Activated CD4-positive, alpha-beta T cell treated with anti-CD3 and anti-CD28 coated beads, Interleukin-2, amount 50 U/mL, for 24 hours (primary cell): Measurements from ENCODE around the gene CDC7.
"Not testable (repeated sequence)": the region's sequence is repeated elsewhere in the genome, so short reads cannot be mapped to it uniquely, and the experiment has no call there.

ENCODE experiments used
- DNase-seq, 2 donors: peaks; one replicate each; pipeline ENCODE4 v3.0.0-alpha.2; 2020; ENCODE audit warnings: low read depth in 1 of 2, low spot score in 1 of 2

CDC7 gene

GRCh38 chr1:91510754-91511153, 10.1 kb downstream of the CDC7 start:
- DNase-seq, result no peak

- DNase-seq, result no peak
Observed at GRCh38 chr1:91511386-91511785, 10.7 kb downstream of the CDC7 start.

- DNase-seq, result no peak
Observed at GRCh38 chr1:91513160-91513559, 12.5 kb downstream of the CDC7 start.

- DNase-seq, result no peak
Observed at GRCh38 chr1:91513706-91514105, 13.1 kb downstream of the CDC7 start.

- no peak for DNase-seq
Observed at GRCh38 chr1:91515994-91516393, 15.3 kb downstream of the CDC7 start.

- not testable (repeated sequence) for DNase-seq
Observed at GRCh38 chr1:91516605-91517004, 16.0 kb downstream of the CDC7 start.

- DNase-seq, result not testable (repeated sequence)
Observed at GRCh38 chr1:91519167-91519566, 18.5 kb downstream of the CDC7 start.

- DNase-seq, result no peak
Observed at GRCh38 chr1:91520942-91521507, 20.4 kb downstream of the CDC7 start.

- no peak for DNase-seq
Observed at GRCh38 chr1:91523482-91523881, 22.8 kb downstream of the CDC7 start.

- no peak for DNase-seq
Observed at GRCh38 chr1:91526496-91526895, 25.8 kb downstream of the CDC7 start.

- no peak for DNase-seq
Observed at GRCh38 chr1:91527266-91527765, 26.7 kb downstream of the CDC7 start.

GRCh38 chr1:91527781-91528180, 27.1 kb downstream of the CDC7 start:
- no peak for DNase-seq

- DNase-seq, result no peak
Observed at GRCh38 chr1:91529856-91530255, 29.2 kb downstream of the CDC7 start.

GRCh38 chr1:91533361-91534024, 32.8 kb downstream of the CDC7 start:
- DNase-seq, result no peak

- DNase-seq, result no peak
Observed at GRCh38 chr1:91535441-91535840, 34.8 kb downstream of the CDC7 start.

GRCh38 chr1:91537281-91537986, 36.8 kb downstream of the CDC7 start:
- DNase-seq, result no peak

- DNase-seq, result no peak
Observed at GRCh38 chr1:91537987-91538304, 37.3 kb downstream of the CDC7 start.

GRCh38 chr1:91540910-91541309, 40.3 kb downstream of the CDC7 start:
- DNase-seq, result no peak

GRCh38 chr1:91541918-91542533, 41.4 kb downstream of the CDC7 start:
- no peak for DNase-seq

GRCh38 chr1:91545506-91546300, 45.1 kb downstream of the CDC7 start:
- DNase-seq, result no peak

GRCh38 chr1:91546301-91546581, 45.6 kb downstream of the CDC7 start:
- no peak for DNase-seq

- DNase-seq, result no peak
Observed at GRCh38 chr1:91546876-91547275, 46.2 kb downstream of the CDC7 start.
